Stimulated activated CD4-positive, alpha-beta T cell treated with anti-CD3 and anti-CD28 coated beads, Interleukin-12 subunit alpha, Interleukin-12 subunit beta, amount 100 ng/mL, for 24 hours (primary cell): Measurements from ENCODE around the gene NFIA.

Experiments used
- DNase-seq, 2 experiments: peaks; one replicate each; pipeline ENCODE4 v3.0.0-alpha.2; 2020; ENCODE audit warnings: low read depth in 2 of 2

NFIA gene

DNA sequence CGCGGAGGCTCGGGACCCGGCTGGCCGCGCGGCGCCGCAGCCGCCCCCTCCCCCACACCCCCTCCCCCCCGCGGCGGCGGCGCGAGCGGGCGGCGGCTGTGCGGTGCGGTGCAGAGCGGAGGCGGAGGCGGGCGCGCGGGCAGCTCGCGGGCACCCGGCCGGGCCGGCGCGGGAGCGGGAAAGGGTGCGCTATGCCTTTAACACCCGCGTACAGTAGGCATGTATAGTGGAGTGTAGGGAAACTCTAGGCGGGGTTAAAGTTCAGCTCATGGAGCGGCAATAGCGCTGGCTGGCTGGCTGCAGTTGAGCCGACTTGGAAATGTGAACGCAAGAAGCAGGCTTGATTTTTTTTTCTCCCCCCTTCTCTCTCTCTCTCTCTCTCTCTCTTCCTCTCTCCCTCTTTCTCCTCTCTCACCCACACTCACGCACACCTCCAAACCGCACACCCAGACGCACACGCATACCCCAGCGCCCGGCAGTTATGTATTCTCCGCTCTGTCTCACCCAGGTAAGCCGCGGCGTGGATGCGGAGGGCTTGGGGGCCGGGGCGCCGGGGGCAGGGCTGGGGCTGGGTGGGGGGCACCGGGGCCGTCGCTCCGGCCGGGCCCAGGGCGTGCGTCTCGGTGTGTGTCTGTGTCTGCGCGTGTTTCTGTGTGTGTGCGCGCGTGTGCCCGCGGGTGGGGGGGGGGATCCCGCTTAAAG lies at the start of gene NFIA:
TSS of gene NFIA (plus strand) at position 251 of the 702 bp plus-strand sequence.
- DNase-seq = no peak

DNA sequence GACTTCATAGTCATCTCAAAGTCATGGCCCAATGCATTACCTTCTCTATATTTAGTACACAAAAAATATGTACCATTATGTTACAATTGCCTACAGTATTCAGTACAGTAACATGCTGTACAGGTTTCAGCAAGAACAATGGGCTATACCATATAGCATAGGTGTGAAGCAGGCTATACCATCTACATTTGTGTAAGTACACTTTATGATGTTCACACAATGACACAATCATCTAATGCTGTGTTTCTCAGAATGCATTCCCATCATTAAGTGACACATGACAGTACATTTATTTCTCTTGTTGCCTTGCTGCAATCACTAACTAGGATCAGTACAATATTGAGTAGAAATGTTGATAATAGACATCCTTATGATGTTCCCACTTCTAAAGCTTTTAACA lies 46.5 kb upstream of the NFIA start:
- DNase-seq = no peak

DNA sequence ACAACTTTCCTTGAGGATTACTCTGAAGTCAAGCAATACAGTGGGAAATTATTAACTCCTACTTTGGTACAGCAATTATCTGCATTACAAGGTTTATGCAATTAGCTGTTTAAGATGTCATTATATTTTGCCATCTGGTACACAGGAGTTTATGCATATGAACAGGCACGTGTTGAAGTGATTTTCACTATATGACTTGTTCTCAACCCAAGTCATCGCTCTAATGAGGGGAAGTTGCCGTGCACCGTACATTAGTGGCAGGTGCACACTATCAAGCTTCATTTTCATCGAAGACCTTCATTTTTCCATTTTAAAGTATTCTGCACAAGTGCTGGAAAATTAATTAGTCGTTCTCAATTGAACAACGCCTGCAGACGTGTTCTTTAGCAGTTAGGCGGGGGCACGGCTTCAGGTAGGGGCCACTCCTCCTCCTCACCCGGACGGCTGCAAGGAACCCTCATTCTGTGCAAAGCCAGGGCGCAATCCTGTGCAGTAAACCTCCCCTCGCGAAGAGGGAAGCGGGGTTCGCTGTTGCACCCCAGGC lies 39.8 kb upstream of the NFIA start:
- no peak for DNase-seq

DNA sequence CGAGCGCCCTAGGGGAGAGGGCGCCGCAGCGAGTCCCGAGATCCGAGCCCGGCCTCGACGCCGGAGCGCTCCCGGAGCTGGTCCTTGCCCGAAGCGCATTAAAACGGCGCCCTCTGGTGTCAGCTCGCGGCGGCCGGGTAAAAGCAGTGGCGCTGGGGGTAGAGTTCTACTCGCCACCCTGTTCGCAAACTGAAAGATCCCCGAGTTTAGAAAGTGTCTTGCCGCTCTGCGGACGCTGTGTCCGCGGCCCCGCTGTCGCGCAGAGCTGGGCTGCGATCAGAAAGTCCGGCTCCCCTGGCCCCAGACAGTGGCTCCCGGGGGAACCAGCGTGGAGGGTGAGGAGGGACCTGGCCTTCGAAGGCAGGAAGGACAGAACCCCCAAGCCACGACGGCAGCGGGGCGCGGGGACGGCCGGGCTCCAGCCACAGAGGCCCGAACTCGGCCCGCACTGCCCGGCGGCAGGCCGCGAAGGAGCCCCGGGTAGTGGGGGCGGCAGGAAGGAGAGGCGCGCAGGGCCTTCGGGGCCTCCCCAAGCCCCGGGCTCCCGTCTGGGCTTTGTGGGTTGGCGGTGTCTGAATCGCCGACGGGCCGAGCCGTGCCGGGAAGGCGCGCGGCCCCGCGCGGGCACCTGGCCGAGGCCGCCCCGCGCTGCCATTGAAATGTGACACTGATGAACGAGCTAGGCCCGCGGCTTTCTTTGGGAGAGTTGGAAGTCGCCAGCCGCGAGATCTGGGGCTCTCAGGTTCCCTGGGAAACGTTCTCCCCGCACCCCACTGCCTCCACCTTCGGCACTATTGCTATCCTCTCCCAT lies 39.1 kb upstream of the NFIA start:
- peak; percentile 70 to 85 for DNase-seq

DNA sequence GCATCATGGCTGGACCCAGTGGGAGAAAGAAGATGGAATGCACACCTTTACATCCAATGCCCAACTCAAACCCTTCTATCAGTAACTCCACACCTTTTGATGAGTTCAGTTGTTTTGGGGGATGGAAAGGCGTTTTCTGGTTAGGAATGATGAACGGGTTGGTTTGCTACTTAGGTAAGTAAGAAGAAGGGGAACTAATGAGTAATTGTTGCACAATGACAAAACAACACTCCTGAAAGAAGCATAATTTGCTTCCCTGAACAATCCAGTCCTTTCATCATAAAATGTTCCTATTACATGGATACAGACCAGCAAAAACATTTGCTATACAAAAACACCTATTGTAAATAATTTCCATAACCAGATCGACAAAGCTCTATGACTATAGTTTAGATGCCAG lies 35.9 kb upstream of the NFIA start:
- no peak for DNase-seq

DNA sequence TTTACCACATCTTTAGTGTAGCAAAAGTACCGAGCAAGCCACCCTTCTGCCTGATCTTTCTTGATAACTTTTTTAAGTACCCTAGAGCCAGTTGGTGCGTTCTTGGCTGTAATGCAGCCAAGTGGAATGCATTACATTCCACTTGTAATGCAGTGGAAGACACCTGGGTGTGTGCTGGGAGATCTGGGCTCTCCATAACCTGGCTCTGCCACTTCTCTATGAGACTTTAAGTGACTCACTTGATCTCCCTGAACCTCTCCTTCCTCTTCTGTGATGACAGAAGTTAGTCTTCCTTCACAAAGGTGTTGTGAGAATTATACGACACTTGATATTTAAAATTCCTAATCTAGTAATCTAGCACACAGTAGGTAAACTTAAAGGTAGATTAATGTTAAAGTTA lies 35.3 kb upstream of the NFIA start:
- DNase-seq = no peak

DNA sequence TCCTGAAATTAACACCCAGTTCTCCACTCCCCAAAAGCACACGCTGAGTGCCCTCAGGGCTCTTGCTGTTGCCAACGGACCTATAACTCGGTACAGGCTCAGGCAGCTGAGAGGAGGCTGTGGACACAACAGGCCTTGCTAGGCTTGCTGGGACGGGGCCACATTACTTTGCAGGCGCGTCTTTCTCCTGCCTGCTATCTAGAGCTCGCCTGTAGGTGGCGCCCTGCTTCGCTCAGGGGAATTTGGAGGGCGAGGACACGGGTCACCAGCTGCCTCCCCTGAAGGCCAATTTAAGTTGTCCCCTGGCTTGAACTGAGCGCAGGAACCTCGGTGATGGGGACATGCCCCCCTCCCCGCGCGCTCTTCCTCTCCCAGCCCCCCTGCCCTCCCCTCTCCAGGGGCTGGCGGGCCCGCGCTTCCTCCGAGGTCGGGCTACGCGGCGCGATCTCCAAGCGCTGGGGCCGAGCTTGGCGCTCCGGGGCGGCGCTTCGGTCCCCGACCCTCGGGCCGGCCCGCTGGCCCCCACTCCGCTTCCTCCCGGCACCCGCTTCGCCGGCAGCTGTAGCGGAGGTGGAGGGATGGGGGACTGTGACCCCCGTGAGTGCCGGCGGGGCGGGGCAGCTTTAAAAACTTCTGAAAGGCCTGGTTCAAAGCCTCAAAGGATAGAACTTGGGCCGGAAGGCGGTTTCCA lies 32.4 kb upstream of the NFIA start:
- peak; percentile 73 to 90 for DNase-seq

DNA sequence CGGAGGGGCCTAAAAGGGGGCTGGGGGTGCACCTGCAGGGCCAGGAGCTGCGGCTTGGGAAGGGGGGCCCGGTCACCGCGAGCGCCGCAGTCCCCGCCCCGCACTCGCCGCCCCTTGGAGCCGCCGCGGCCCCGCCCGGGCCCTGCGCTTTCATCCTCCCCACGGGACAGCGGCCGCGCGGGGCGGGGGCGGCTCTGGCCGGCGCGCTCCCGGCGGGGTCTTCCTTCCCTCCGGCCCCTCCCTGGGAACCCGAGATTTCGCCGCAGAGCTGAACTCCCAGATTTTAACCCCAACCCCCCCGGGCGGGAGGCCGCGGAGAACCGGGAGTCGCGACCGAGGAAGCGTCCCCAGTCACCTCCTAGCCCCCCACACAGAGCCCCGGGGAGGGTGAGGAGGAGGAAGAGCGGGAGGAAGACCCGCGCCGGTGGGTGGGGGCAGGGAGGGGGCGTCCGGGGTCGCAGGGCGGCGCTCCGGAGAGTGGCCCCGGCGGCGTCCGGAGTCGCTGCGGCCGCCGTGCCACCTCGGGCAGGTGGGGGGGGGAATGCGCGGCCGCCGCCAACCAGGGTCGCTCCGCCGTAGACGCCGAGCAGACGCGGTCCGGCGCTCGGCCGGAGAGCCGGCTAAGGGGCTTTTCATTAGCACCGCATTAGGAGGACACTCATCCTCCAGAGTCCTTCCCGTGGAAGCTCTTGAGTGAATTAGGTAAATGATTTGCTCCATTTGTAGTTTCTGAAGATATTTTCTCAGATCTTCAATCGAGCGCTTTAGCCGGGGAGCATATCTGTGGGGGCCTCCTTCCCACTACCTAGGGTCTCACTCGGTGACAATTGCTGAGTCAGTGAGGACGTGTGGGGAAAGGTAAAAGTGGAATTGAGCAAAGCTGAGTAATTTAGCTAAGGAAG lies 31.6 kb upstream of the NFIA start:
- DNase-seq = no peak

DNA sequence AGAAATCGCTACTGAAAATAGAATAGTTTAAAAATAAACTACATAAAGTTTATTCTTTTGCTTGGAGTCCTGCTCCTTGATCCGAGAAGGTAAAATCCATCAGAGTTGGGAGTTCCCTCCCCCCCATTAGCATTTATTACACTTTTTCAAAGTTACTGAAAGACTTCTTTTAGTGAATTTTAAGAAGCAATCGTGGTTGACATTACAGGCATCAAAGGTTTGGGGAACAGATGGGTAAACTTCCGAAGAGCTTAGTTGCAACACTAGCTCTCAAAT lies 31.0 kb upstream of the NFIA start:
- no peak for DNase-seq

DNA sequence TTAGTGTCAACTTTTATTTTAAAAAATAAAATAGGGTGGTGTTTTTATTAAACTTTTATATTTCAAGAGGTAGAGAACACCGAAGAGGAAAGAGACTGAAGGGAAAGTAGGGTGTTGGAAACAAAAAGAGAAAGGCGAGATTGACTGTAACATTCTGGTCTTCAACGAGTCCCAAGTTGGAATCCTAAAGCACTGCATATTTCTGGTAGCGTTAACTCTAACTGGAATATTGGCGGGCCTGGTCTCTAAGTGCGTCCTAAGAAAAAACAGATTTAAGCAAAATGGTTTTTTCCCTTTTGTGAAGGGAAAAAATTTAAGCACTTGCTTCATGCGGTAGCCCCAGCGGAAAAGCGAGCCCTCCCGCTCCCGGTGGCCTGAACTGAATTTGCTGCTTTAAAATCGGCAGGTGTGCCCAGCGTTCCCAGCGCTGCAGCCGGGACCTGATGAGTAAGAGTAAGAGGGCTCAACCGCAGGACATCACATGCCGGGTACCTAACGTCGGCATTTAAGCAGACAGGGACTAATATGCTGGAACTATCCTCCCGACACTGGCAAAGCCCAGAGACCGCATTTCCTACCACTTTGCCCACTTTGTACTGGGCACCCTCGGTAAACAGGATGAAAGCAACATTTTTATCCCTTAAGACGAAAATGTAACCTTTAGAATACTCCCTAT lies 30.5 kb upstream of the NFIA start:
- no peak for DNase-seq

DNA sequence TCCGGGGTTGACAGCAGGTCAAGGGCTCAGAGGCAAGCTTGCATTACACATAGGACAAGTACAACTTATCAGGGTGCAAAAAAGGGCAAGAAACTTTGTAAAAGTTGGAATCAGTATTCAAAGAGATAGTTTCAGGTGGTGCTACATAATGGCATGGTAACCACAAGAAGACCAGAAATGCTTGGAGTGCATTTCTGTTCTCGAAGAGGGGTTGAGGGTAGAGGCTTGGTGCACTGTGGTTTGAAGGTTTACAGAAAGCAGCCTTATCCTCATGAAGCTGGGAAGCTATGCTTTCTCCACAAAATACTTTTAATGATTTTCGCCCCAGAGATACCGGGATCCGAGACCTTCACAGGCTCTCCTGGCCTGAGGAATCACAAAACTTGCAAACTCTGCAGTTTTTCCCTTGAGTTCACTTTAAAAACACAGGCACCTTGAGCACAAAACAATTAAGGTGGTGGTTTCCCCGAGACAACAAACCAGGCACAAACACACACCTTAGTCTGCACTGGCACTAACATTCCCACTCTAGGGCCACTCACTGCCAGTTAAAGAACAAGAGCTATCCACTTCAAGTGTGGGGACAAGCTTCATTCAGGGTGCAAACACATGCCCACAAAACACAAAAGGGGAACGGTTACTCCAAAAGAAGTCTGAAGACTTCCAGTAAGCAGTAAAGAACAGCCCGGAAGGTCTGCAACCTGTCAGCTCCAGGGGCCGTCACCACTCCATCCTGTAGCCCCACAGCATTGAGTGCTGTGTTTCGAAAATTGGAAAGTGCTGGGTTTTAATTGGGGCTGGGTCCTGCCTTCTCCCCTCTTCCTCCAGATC lies 29.8 kb upstream of the NFIA start:
- DNase-seq = no peak

DNA sequence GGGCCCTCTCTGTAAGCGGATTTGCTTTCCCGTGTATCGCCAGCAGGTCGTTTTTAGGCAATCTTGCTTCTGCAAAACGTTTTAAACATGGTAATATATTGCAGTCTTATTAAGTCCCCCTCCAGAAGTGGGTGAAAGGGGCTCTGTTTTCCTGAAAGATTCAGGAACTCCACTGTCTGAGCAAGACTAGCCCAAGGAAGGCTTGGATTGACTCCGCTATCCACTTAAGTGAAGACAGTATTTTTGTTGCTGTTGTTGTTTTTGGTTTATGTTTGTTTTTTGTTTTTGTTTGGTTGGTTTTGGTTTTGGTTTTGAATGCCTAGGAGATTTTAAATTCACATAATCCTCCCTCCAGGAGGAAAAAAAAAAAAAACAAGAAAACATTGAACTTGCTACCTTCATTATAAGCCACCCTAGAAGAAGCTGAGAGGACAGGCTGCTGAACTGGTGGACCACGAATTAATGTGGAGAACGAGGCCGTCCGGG lies 29.1 kb upstream of the NFIA start:
- no peak for DNase-seq

DNA sequence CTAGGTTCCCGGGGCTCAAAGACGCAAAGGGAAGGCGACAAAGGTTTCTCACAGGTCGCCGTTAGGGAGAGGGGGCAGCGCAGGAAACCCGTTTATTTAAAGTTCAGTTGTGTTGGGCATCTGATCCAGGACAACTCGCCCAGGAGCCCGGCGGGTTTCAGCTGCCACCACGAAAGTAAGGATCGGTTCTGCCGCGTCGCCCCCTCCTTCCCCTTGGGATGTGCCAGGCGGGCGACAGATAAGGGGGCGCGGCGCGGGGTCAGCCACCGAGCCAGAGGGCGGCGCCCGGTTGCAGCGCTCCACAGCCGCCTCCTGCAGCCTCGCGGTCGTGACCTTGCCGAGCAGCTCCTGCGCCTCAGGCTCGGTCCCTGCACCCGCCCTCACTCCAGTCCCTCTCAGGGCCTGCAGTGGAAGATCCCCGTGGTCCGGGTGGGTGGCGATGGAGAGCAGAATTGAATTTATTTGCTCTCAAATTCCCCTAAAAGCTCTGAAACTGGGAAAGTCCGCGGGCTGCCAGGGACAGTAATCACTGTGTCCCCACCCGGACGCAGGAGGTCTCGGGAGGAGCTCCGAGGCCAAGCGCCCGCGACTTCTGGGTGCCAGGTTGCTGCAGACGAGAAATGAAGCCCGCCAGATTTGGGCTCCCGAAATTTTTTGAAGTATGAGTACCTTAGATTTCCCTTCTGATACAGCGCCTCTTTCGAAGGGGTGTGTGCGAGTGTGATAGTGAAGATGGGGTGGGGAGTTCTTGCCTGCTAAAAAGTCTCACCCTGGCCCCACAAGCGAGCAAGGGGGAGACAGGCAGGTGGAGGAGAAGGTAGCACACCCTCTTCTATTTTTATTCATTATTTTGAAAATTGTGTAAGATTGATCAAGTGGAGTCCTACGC lies 28.4 kb upstream of the NFIA start:
- no peak for DNase-seq

DNA sequence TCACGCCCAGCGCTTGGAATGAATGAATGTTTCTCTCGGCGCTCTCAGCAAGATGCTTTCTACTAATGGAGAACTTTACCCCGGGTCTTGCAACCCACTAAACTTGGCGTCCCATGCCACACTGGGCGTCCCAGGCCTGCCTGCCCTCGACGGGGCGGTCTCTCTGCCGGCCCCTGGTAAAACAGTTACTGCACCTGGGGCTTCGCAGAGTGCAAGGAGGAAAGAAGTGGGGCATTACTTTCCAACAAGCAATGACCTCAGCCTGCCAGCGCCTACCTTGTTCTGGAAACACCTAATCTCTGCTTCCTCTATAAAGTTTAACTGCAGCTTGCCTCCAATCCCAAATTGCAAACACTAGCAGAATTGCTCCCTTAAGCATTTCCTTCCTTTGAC lies 27.8 kb upstream of the NFIA start:
- DNase-seq = no peak

DNA sequence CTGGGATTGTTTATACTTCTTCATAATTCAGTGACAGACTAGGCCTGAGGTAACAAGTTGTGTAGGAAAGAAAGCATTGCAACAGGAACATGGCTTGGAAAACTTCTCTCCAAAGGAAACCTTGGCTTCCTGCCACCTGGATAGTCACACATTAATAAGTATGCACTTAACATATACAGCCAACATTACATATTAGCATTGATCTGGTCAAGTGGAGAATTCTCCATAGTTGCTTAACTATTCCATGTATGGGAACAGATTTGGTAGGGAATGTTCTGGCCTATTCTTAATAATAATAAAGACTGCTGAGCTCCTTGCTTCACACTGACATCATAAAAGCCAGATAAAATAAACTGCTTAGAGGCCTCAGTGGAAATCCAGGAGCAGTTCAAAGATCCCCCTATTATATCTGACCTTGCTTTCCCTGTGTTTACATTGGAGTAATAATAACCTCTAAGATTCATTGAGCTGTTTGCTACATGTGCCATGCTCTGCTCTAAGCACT lies 27.2 kb upstream of the NFIA start:
- no peak for DNase-seq

DNA sequence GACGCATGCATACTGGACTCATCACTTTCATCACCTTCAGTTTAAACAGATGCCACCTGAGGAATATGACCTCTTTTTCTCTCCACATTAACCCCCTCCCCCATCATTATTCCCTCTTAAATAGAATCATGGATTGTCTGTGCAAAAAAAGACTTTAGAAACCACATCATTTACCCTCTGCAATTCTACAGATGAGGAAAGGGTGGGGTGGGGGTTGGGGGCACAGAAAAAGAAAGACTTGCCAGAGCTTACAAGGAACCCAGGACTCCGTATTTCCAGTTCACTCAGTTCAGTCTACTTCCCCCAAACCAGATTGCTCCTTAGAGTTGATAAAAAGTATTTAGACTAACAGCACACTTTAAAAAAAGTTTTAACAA lies 26.2 kb upstream of the NFIA start:
- DNase-seq = no peak

DNA sequence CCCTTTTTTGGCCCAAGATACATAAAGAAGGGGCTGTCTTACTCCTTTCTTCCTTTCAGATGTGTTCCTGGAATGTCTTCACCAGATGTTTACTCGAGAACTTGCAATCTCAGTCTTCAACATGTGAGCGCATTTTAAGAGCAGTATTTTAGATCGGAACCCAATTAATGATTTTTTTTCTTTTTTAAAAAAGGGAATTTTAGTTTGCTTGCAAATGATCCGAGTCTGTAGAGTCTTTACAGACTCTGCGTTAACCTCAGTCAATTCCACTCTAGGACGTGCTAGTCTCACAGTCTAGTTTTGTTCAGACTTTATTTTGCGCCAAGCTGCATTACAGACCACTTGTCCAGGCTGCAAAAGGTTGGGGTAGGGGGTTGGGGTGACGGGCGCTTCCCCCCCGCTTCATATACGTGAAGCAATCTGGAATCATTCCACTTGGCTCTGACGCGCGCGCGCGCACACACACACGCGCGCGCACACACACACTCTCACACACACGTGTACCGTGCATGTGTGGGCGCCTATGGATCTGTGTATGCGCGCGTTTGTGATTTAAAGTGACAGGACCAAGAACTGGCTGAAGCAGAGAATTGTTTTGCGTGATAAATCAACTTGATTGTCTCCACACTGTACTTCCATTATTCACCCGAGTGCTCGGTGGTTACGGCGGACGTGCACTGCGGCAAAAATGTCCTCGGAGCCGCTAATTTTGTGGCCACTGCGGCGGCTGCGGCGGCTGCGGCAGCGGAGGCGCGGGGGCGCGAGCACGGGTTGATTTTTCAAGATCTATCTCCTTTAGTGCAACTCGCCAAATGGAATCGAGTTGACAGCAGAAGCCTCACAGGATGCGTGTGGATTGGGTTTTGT lies 25.6 kb upstream of the NFIA start:
- DNase-seq = no peak
